ENCODE measurements around the gene LSM8.
A peak's percentile ranks its signal among the peaks of the same experiment; 100 is the strongest.

DNA sequence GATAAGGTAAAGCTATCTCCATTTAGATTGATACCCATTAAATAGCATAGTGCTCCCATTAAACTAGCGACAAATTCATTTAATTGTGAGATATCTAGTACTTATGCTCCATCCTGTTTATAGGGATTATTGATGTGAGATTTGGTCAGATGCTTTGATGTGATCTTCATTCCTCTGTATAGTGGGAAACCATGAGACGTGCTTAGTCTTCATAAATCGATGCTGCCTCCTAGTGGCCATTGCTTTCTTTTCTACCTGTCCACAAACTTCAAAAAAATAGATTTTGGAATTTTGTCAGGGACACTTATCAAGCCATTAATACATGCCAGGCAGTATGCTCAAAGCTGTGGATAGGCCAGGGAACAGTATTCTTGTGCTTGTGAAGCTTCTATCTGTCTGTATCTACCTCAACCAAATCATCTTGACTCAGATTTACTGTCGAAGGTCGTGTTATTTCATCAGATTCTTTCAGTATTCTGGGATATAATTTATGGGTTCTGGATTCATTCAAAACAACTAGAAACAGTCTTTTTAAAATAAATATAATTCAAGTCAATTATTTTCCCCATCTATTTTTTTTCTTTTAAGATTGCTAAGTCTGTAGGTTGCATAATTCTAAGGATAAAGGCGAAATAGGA, 12.0 kb downstream of the LSM8 start:
- no peak for TF ChIP-seq POLR2A (IDR thresholded peaks at IDR 0.05)
- TF ChIP-seq, protein P1, sequence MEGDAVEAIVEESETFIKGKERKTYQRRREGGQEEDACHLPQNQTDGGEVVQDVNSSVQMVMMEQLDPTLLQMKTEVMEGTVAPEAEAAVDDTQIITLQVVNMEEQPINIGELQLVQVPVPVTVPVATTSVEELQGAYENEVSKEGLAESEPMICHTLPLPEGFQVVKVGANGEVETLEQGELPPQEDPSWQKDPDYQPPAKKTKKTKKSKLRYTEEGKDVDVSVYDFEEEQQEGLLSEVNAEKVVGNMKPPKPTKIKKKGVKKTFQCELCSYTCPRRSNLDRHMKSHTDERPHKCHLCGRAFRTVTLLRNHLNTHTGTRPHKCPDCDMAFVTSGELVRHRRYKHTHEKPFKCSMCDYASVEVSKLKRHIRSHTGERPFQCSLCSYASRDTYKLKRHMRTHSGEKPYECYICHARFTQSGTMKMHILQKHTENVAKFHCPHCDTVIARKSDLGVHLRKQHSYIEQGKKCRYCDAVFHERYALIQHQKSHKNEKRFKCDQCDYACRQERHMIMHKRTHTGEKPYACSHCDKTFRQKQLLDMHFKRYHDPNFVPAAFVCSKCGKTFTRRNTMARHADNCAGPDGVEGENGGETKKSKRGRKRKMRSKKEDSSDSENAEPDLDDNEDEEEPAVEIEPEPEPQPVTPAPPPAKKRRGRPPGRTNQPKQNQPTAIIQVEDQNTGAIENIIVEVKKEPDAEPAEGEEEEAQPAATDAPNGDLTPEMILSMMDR (IDR thresholded peaks at IDR 0.05) = peak; percentile 53 to 66 (median 55)

Measured in adrenal gland (tissue), 5 donors.